HEK293T (cell line): ENCODE measurements around the gene CERS4.

Source experiments
- CTBP1 ChIP-seq: fragments of 450-650 bp; IDR thresholded peaks from 2 replicates; pipeline ENCODE4 v1.6.1; 2016; ENCODE audit warnings: borderline replicate concordance
- FOXK2 ChIP-seq: fragments of 450-650 bp; IDR thresholded peaks from 2 replicates; pipeline ENCODE4 v1.6.1; 2016; ENCODE audit warnings: mild to moderate bottlenecking
- FOXM1 ChIP-seq: fragments of 450-650 bp; IDR thresholded peaks from 2 replicates; pipeline ENCODE4 v1.6.1; 2017; ENCODE audit warnings: mild to moderate bottlenecking, borderline replicate concordance
- SUZ12 ChIP-seq: fragments of 450-650 bp; IDR thresholded peaks from 2 replicates; pipeline ENCODE4 v1.6.1; 2016; ENCODE audit warnings: mild to moderate bottlenecking

- no peak for TF ChIP-seq FOXM1
- TF ChIP-seq SUZ12 = no peak
- TF ChIP-seq CTBP1 = no peak
- no peak for TF ChIP-seq FOXK2
Observed at GRCh38 chr19:8212212-8212611, 3.0 kb downstream of the CERS4 start.
